Choroid plexus epithelial cell (primary cell): ENCODE data around the gene NR2F1-AS1.
A peak's percentile ranks its signal among the peaks of the same experiment; 100 is the strongest.
"Not testable (repeated sequence)": the region's sequence is repeated elsewhere in the genome, so short reads cannot be mapped to it uniquely, and the experiment has no call there.

Experiments
- DNase-seq: peaks from one replicate; pipeline ENCODE4 v3.0.0-alpha.2; 2010; ENCODE audit warnings: low read depth
- H3K4me3 ChIP-seq: 2 replicates; pipeline ENCODE4 v1.5.1; 2011; ENCODE audit warnings: low read depth, mild to moderate bottlenecking, control low read depth, low read length, moderate library complexity
- TF ChIP-seq, protein P1 (sequence below): conservative IDR thresholded peaks from 2 replicates; pipeline ENCODE4 v1.5.1; 2011; ENCODE audit warnings: low read depth, mild to moderate bottlenecking, control low read depth, inconsistent platforms, low read length, moderate library complexity

Gene NR2F1-AS1

DNA sequence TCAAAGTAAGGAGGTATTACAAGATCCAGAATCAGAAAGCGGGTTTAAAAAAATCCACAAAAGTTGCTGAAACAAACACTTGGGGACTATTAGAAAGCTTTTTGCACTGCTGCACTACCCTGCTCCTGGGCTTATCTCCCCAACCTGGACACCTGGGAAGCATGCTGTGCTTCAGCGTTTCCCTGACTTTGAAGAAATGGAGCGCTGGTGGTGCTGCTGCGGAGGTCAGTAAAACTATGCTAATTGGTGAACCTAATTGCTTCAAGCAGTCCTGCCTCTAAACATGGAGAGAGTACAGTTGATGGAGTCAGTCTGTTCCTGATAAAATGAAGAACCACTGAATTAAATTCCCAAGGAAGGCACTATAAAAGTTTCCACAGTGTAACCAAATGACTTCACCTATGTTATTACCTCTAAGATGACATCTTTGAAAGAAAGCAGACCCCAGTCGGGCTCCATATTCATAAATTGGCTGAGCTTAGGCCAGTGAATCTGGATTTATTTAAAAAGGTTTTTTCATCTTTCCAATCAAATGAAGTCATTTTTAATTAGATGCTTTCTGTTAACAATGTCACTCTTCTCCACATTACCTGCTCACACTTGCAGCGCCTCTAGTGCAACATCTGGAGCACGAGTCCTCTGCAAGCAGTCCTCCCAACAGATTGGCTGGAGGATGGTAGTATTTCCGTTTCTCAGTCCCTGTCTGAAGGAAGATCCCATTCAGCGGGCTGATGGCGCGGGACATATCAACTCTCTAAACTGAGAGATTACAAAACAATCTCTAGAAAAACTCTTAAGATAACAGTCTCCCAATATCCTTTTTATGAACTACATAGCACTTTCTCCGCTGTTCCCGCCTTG is 11.5 kb downstream of the NR2F1-AS1 start:
- TF ChIP-seq, protein P1, sequence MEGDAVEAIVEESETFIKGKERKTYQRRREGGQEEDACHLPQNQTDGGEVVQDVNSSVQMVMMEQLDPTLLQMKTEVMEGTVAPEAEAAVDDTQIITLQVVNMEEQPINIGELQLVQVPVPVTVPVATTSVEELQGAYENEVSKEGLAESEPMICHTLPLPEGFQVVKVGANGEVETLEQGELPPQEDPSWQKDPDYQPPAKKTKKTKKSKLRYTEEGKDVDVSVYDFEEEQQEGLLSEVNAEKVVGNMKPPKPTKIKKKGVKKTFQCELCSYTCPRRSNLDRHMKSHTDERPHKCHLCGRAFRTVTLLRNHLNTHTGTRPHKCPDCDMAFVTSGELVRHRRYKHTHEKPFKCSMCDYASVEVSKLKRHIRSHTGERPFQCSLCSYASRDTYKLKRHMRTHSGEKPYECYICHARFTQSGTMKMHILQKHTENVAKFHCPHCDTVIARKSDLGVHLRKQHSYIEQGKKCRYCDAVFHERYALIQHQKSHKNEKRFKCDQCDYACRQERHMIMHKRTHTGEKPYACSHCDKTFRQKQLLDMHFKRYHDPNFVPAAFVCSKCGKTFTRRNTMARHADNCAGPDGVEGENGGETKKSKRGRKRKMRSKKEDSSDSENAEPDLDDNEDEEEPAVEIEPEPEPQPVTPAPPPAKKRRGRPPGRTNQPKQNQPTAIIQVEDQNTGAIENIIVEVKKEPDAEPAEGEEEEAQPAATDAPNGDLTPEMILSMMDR: peak; percentile 16
- peak; percentile 73 for DNase-seq
- H3K4me3 ChIP-seq: peak overlapping the region; percentile 41

DNA sequence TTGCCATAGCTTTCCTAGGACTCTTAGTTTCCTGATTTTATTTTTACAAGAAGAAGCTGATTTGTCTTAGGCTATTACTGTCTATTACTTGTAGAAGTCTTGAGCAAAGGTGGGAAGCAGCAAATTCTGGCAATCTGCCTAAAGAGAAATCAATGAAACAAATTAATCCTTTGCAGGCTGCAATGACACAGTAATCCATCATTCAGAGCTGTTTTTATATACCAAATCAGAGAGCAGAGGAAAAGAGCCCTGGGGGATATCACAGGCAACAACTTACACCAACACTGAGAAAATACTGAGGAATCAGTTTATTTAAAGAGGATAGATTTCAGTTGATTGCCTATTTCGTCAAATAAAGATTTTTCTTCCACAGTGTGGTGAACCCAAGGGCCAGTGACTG is 13.6 kb downstream of the NR2F1-AS1 start:
- peak; percentile 15 for DNase-seq
- TF ChIP-seq, protein P1: no peak
- no peak overlapping the region for H3K4me3 ChIP-seq

DNA sequence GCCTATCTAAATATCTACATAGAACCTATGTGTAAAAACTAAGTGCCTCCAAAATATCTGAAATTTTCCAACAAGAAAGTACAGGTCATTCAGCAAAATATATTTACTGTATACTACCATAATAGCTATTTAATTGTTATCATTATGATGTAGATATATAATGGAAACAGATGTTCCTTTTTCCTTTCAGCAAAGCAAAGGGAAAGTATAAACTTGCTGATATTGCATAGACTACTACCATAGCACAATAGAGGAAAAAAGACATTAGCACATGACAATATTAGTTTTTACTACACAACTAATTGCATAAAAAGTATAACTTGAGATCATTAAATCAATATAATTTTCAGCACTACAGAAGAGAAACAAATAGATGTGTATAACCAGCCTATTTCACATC is 14.9 kb downstream of the NR2F1-AS1 start:
- peak; percentile 9 for DNase-seq
- no peak overlapping the region for H3K4me3 ChIP-seq
- TF ChIP-seq, protein P1: no peak

DNA sequence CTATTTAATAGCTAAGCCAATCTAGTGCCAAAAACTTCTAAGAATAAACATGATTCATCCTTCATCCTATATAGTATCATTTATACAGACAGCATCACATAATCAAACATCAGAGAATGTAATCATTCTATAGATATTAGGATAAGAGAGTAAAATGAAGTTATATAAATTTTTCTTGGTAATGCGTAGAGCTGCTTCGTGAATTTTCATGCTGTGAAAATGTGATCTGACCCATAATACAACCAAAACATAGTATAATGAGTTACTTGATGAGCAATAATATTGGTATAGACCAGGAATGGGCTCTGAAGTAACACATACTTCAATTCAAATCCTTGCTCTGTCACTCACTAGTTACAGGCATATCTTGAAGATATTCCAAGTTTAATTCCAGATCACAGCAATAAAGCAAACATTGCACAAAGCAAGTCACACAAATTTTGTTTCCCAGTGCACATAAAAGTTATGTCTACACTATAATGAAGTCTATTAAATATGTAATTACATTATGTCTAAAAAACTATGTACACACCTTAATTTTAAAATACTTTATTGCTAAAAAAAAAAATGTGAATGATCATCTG is 23.9 kb downstream of the NR2F1-AS1 start:
- DNase-seq: no peak
- TF ChIP-seq, protein P1: no peak
- no peak overlapping the region for H3K4me3 ChIP-seq

DNA sequence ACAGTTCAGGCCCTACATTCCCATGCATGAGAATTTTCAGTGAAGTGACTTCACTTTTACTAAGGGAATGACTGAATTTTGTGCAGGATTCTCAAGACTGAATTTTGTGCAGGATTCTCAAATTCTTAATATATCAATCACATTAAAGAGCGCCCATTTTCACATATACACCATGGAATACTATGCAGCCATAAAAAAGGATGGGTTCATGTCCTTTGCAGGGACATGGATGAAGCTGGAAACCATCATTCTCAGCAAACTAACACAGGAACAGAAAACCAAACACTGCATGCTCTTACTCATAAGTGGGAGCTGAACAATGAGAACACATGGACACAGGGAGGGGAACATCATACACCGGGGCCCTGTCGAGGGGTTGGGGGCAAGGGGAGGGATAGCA is 31.4 kb downstream of the NR2F1-AS1 start:
- not testable (repeated sequence) for H3K4me3 ChIP-seq, DNase-seq

DNA sequence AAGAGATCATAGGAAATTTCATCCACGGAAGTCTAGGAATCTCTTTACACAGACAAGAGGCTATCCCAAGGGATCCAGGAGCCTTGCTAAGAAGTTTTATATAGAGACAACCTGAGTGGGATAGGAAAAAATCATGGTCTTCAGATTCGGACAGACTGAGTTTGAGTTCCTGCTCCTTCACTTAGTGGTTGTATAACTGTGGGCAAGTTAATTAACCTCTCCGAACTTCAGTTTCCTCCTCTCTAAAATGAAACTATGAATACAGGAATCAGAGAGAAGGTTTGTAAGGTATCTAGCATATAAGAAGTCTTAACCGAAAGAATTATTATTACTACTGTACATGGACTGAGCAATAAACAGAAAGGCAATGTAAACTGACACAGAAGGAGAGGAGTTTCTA is 35.1 kb downstream of the NR2F1-AS1 start:
- TF ChIP-seq, protein P1: no peak
- no peak for DNase-seq
- no peak overlapping the region for H3K4me3 ChIP-seq

DNA sequence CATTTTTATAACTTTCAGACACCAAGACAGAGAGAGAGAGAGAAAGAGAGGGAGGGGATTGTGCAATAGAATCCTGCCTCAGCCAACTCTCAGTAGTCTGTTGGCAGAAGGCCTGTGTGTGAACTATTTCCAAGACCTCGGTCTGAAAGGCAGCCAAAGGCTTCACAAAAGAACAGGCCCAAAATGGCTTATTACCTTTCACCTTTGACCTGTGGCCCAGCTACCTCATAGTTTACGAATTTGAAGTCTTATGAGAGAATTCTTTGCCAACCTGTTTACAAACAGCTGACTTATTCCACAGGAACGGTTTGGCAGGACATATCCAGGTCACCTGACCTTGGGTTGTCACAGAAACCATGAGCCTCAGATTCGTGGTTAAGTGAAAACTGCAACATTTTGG is 48.6 kb downstream of the NR2F1-AS1 start:
- TF ChIP-seq, protein P1: no peak
- H3K4me3 ChIP-seq: no peak overlapping the region
- peak; percentile 99 for DNase-seq

DNA sequence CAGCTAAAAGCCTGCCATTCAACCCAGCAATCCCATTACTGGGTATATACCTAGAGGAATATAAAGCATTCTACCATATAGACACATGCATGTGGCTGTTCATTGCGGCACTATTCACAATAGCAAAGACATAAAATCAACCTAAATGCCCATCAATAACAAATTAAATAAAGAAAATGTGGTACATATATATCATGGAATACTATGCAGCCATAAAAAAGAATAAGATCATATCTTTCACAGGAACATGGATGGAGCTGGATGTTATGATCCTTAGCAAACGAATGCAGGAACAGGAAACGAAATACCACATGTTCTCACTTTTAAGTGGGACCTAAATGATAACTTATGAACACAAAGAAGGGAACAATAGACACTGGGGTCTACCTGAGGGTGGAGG is 59.2 kb downstream of the NR2F1-AS1 start:
- not testable (repeated sequence) for DNase-seq, H3K4me3 ChIP-seq
